Neural progenitor cell (in vitro differentiated cells): ENCODE data around the gene KMT5B. TPM values are rescaled to one million over a fixed set of nuclear protein-coding genes. Genes with fewer than 3 reads are reported as not detected.

Experiments
- DNase-seq: peaks from one replicate; pipeline ENCODE4 v3.0.0-alpha.2; 2016; ENCODE audit warnings: low spot score
- H2AFZ ChIP-seq: fragments of 200-600 bp; sonication (generic); replicated peaks from 2 replicates; pipeline ENCODE4 v1.6.1; 2016; ENCODE audit warnings: antibody characterized with exemption
- H3F3A ChIP-seq: fragments of 200-600 bp; sonication (generic); 2 replicates; pipeline ENCODE4 v1.6.1; 2016; ENCODE audit warnings: antibody characterized with exemption, low read depth
- H3K27ac ChIP-seq: fragments of 200-600 bp; sonication (generic); 2 replicates; pipeline ENCODE4 v1.5.1; 2016; ENCODE audit warnings: mild to moderate bottlenecking
- H3K27me3 ChIP-seq: fragments of 200-600 bp; sonication (generic); 2 replicates; pipeline ENCODE4 v1.6.1; 2016; ENCODE audit warnings: mild to moderate bottlenecking, moderate library complexity
- H3K36me3 ChIP-seq: fragments of 200-600 bp; sonication (generic); 2 replicates; pipeline ENCODE4 v1.5.1; 2016
- H3K4me1 ChIP-seq: fragments of 200-600 bp; sonication (generic); 2 replicates; pipeline ENCODE4 v1.6.1; 2016; ENCODE audit warnings: mixed run types
- H3K4me2 ChIP-seq: fragments of 200-600 bp; sonication (generic); 2 replicates; pipeline ENCODE4 v1.6.1; 2016
- H3K4me3 ChIP-seq: fragments of 200-600 bp; sonication (generic); 2 replicates; pipeline ENCODE4 v1.5.1; 2016
- H3K79me2 ChIP-seq: fragments of 200-600 bp; sonication (generic); 2 replicates; pipeline ENCODE4 v1.6.1; 2016; ENCODE audit warnings: low read depth
- H3K9ac ChIP-seq: fragments of 200-600 bp; sonication (generic); 2 replicates; pipeline ENCODE4 v1.6.1; 2016
- H3K9me3 ChIP-seq: fragments of 200-600 bp; sonication (generic); 2 replicates; pipeline ENCODE4 v1.5.1; 2016; ENCODE audit warnings: low read depth
- H4K20me1 ChIP-seq: fragments of 200-600 bp; sonication (generic); 2 replicates; pipeline ENCODE4 v1.6.1; 2016; ENCODE audit warnings: low read depth
- H3K27ac Mint-ChIP-seq: 3 replicates; pipeline ENCODE4 v1.8.0; 2021; ENCODE audit warnings: mixed read lengths
- H3K27me3 Mint-ChIP-seq: 2 replicates; pipeline ENCODE4 v1.8.0; 2022; ENCODE audit warnings: low read depth, mild to moderate bottlenecking, inconsistent platforms, moderate library complexity, mixed read lengths; ENCODE audit not compliant: insufficient read depth
- H3K36me3 Mint-ChIP-seq: 3 replicates; pipeline ENCODE4 v1.8.0; 2021; ENCODE audit warnings: mixed read lengths
- H3K4me1 Mint-ChIP-seq: 3 replicates; pipeline ENCODE4 v1.8.0; 2021; ENCODE audit warnings: mixed read lengths
- H3K4me3 Mint-ChIP-seq: 3 replicates; pipeline ENCODE4 v1.8.0; 2021; ENCODE audit warnings: mild to moderate bottlenecking, moderate library complexity, mixed read lengths
- H3K9me3 Mint-ChIP-seq: 3 replicates; pipeline ENCODE4 v1.8.0; 2020; ENCODE audit warnings: mixed read lengths
- CTCF ChIP-seq: fragments of 200-600 bp; sonication (generic); IDR thresholded peaks from 2 replicates; pipeline ENCODE4 v1.5.1; 2017; ENCODE audit warnings: antibody characterized with exemption, mild to moderate bottlenecking
- EZH2 ChIP-seq: fragments of 200-600 bp; sonication (generic); IDR thresholded peaks from 2 replicates; pipeline ENCODE4 v1.6.1; 2017; ENCODE audit warnings: antibody characterized with exemption, mild to moderate bottlenecking, moderate library complexity
- EZH2phosphoT487 ChIP-seq: fragments of 200-600 bp; sonication (generic); IDR thresholded peaks from 2 replicates; pipeline ENCODE4 v1.6.1; 2017; ENCODE audit warnings: antibody characterized with exemption
- total RNA-seq: library from RNA; depleted of rRNA; stranded (reverse); fragments of >200 nt; gene quantifications from 2 replicates; pipeline ENCODE4 v1.2.3, GENCODE V29; 2015; ENCODE audit warnings: low replicate concordance

KMT5B gene
- 48.3 and 62.4 TPM in 2 replicates for total RNA-seq

GRCh38 chr11:68213135-68213515 is at the start of gene KMT5B:
Gene KMT5B, minus strand, starts transcription at chr11:68213296. Its CDS starts 23,220 bp downstream, at chr11:68190076.
- peak within 1 kb of the TSS; percentile 97 for H3K4me2 ChIP-seq
- Mint-ChIP-seq H3K9me3 (peaks cover 2% of the 10 kb centered on the region), H3K4me3 (peak within 1 kb of the TSS; percentile 95), H3K27me3 (peaks cover 25% of the 10 kb centered on the region), H3K27ac (peak within 1 kb of the TSS; percentile 99), H3K36me3 (no peaks in the 10 kb centered on the region), H3K4me1 (peaks cover 41% of the 10 kb centered on the region)
- peak within 1 kb of the TSS; percentile 96 for H3K4me3 ChIP-seq
- peak within 1 kb of the TSS; percentile 98 for H3K9ac ChIP-seq
- H3K9me3 ChIP-seq: no peaks in the 10 kb centered on the region
- TF ChIP-seq CTCF (no peak), EZH2phosphoT487 (no peak), EZH2 (no peak)
- H3K36me3 ChIP-seq: no peaks in the 10 kb centered on the region
- H3K27me3 ChIP-seq: no peaks in the 10 kb centered on the region
- peaks cover 31% of the 10 kb centered on the region for H3K4me1 ChIP-seq
- H2AFZ ChIP-seq: peak within 1 kb of the TSS; percentile 86
- no peak for DNase-seq
- peaks cover 45% of the 10 kb centered on the region for H3K79me2 ChIP-seq
- H4K20me1 ChIP-seq: peaks cover 43% of the 10 kb centered on the region
- H3F3A ChIP-seq: peaks cover 39% of the 10 kb centered on the region
- H3K27ac ChIP-seq: peak within 1 kb of the TSS; percentile 100

DNA sequence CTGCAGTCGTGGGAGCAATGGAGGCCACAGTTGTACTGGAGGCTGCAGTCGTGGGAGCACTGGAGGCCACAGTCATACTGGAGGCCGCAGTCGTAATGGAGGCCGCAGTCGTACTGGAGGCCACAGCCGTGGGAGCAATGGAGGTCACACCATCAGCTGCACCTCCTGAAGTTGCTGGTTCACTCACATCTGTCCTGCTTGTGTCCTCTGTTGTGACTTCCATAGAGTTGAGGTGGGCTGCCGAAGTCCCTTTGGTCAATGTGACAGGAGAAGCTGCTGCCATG is 49.4 kb upstream of the KMT5B start:
- TF ChIP-seq CTCF (no peak), EZH2phosphoT487 (no peak), EZH2 (no peak)
- Histone ChIP-seq H3K27me3 (no peaks in the 10 kb centered on the region), H3K36me3 (no peaks in the 10 kb centered on the region), H3K9ac (no peak overlapping the region), H3K27ac (no peak overlapping the region), H3K4me2 (no peak overlapping the region), H3K4me1 (no peaks in the 10 kb centered on the region), H3K79me2 (no peaks in the 10 kb centered on the region), H3K9me3 (no peaks in the 10 kb centered on the region), H2AFZ (no peak overlapping the region), H3K4me3 (no peak overlapping the region), H4K20me1 (no peaks in the 10 kb centered on the region), H3F3A (peaks cover 4% of the 10 kb centered on the region)
- Mint-ChIP-seq H3K36me3 (peaks cover 27% of the 10 kb centered on the region), H3K4me3 (no peak overlapping the region), H3K9me3 (no peaks in the 10 kb centered on the region), H3K27me3 (no peaks in the 10 kb centered on the region), H3K4me1 (peaks cover 6% of the 10 kb centered on the region), H3K27ac (no peak overlapping the region)
- no peak for DNase-seq

- Histone ChIP-seq H3K27me3 (no peaks in the 10 kb centered on the region), H3K27ac (no peak overlapping the region), H3K4me1 (no peaks in the 10 kb centered on the region), H2AFZ (no peak overlapping the region), H3K4me3 (no peak overlapping the region), H3K4me2 (no peak overlapping the region), H3K36me3 (no peaks in the 10 kb centered on the region), H3K79me2 (no peaks in the 10 kb centered on the region), H3F3A (peaks cover 4% of the 10 kb centered on the region), H4K20me1 (no peaks in the 10 kb centered on the region), H3K9me3 (no peaks in the 10 kb centered on the region), H3K9ac (no peak overlapping the region)
- H3K36me3 Mint-ChIP-seq: peaks cover 27% of the 10 kb centered on the region
- H3K4me1 Mint-ChIP-seq: peaks cover 8% of the 10 kb centered on the region
- H3K27ac Mint-ChIP-seq: no peak overlapping the region
- TF ChIP-seq EZH2phosphoT487: no peak
- TF ChIP-seq EZH2: no peak
- no peak for TF ChIP-seq CTCF
- no peaks in the 10 kb centered on the region for H3K9me3 Mint-ChIP-seq
- DNase-seq: no peak
- H3K27me3 Mint-ChIP-seq: no peaks in the 10 kb centered on the region
- H3K4me3 Mint-ChIP-seq: no peak overlapping the region
These were observed 48.9 kb upstream of the KMT5B start for GRCh38 chr11:68261749-68262543.
